HL-60 (cell line): ENCODE results near the gene RGMA.

Experiments used
- DNase-seq, 2 experiments: peaks; one replicate each; pipeline ENCODE4 v3.0.0-alpha.2; 2010 to 2020; ENCODE audit warnings: low read depth in 1 of 2, low spot score in 1 of 2
- H3K27ac ChIP-seq: fragments of 250-450 bp; sonication (Bioruptor Pico); replicated peaks from 2 replicates; pipeline ENCODE4 v1.5.1; 2020; ENCODE audit warnings: mild to moderate bottlenecking, moderate library complexity
- H3K27me3 ChIP-seq: fragments of 250-450 bp; sonication (Bioruptor Pico); 2 replicates; pipeline ENCODE4 v1.5.1; 2021; ENCODE audit warnings: mild to moderate bottlenecking, moderate library complexity; ENCODE audit not compliant: insufficient read depth, poor library complexity, severe bottlenecking
- H3K4me3 ChIP-seq: replicated peaks from 2 replicates; pipeline ENCODE4 v1.5.1; 2011; ENCODE audit warnings: mild to moderate bottlenecking, control low read depth, low read length; ENCODE audit not compliant: insufficient read depth
- CTCF ChIP-seq: IDR thresholded peaks from one replicate; pipeline ENCODE4 v1.5.1; 2011; ENCODE audit warnings: low read length, control low read depth, inconsistent platforms; ENCODE audit not compliant: insufficient read depth
- GABPA ChIP-seq: IDR thresholded peaks from 2 replicates; pipeline ENCODE4 v1.6.1; 2012; ENCODE audit warnings: low read depth
- POLR2AphosphoS5 ChIP-seq: IDR thresholded peaks from 2 replicates; pipeline ENCODE4 v1.6.1; 2012; ENCODE audit warnings: low read depth
- REST ChIP-seq: IDR thresholded peaks from 2 replicates; pipeline ENCODE4 v1.6.1; 2012; ENCODE audit warnings: low read depth; ENCODE audit not compliant: insufficient replicate concordance
- SPI1 ChIP-seq: IDR thresholded peaks from 2 replicates; pipeline ENCODE4 v1.6.1; 2012; ENCODE audit warnings: low read depth, mild to moderate bottlenecking, borderline replicate concordance

RGMA gene

GRCh38 chr15:93135459-93135858, 46.4 kb upstream of the RGMA start:
- Histone ChIP-seq H3K27me3 (no peaks in the 10 kb centered on the region), H3K4me3 (no peak overlapping the region), H3K27ac (no peak overlapping the region)
- no peak for DNase-seq
- no peak for TF ChIP-seq SPI1
- no peak for TF ChIP-seq GABPA
- TF ChIP-seq POLR2AphosphoS5: no peak
- TF ChIP-seq REST: no peak
- TF ChIP-seq CTCF: no peak

- no peak for TF ChIP-seq POLR2AphosphoS5
- H3K4me3 ChIP-seq: no peak overlapping the region
- DNase-seq: no peak
- no peaks in the 10 kb centered on the region for H3K27me3 ChIP-seq
- no peak overlapping the region for H3K27ac ChIP-seq
These were observed 42.6 kb upstream of the RGMA start for GRCh38 chr15:93131485-93132095.

- Histone ChIP-seq H3K27ac (no peak overlapping the region), H3K27me3 (no peaks in the 10 kb centered on the region), H3K4me3 (no peak overlapping the region)
- DNase-seq: no peak
- TF ChIP-seq REST: no peak
- no peak for TF ChIP-seq SPI1
- TF ChIP-seq CTCF: no peak
- TF ChIP-seq POLR2AphosphoS5: no peak
- no peak for TF ChIP-seq GABPA
These were observed 40.9 kb upstream of the RGMA start for GRCh38 chr15:93129702-93130488.

- DNase-seq: no peak
- TF ChIP-seq CTCF: no peak
- no peak for TF ChIP-seq GABPA
- TF ChIP-seq REST: no peak
- TF ChIP-seq SPI1: no peak
- TF ChIP-seq POLR2AphosphoS5: no peak
- no peak overlapping the region for H3K27ac ChIP-seq
- no peak overlapping the region for H3K4me3 ChIP-seq
- no peaks in the 10 kb centered on the region for H3K27me3 ChIP-seq
These were observed 38.3 kb upstream of the RGMA start for GRCh38 chr15:93127286-93127685.
